PC-3 (cell line): ENCODE results near the gene JARID2. TPM values are rescaled to one million over a fixed set of nuclear protein-coding genes. Genes with fewer than 3 reads are reported as not detected.

Experiments used
- ATAC-seq: fragments of 200-7000 bp; cut with Tn5 transposase; 2 replicates; pipeline ENCODE4 v1.9.1; 2020; ENCODE audit warnings: mild to moderate bottlenecking, moderate library complexity
- BruUV-seq: library from RNA; stranded (reverse); fragments of 400-500 nt; replicated peaks from 2 replicates; lab custom pipeline; 2021; lab: Mats Ljungman, UMichigan
- CTCF ChIA-PET: fragments of 300-600 bp; sonication (Branson Sonifier 250); formaldehyde crosslinking; loops from one replicate; lab custom pipeline; 2022; ENCODE audit warnings: antibody characterized with exemption; lab: Charles Lee
- POLR2A ChIA-PET: fragments of 300-600 bp; sonication (Branson Sonifier 250); formaldehyde crosslinking; loops from one replicate; lab custom pipeline; 2022; ENCODE audit warnings: antibody characterized with exemption; ENCODE audit not compliant: unreplicated experiment; lab: Charles Lee
- DNase-seq: peaks from one replicate; pipeline ENCODE4 v3.0.0-alpha.2; 2015
- H2AFZ ChIP-seq: fragments of 300-600 bp; sonication (generic); 2 replicates; pipeline ENCODE4 v1.6.0; 2016; ENCODE audit warnings: antibody characterized with exemption, low read length
- H3F3A ChIP-seq: fragments of 300-600 bp; sonication (generic); one replicate; pipeline ENCODE4 v1.6.0; 2017; ENCODE audit warnings: antibody characterized with exemption, low read length, control low read depth, mild to moderate bottlenecking; ENCODE audit not compliant: unreplicated experiment
- H3K27ac ChIP-seq: fragments of 300-600 bp; sonication (generic); 2 replicates; pipeline ENCODE4 v1.5.1; 2016; ENCODE audit warnings: mild to moderate bottlenecking, low read length
- H3K27me3 ChIP-seq: fragments of 300-600 bp; sonication (generic); 2 replicates; pipeline ENCODE4 v1.6.1; 2016; ENCODE audit warnings: low read length, mixed read lengths
- H3K36me3 ChIP-seq: fragments of 300-600 bp; sonication (generic); 2 replicates; pipeline ENCODE4 v1.6.1; 2016; ENCODE audit warnings: low read depth, mixed run types, low read length, mixed read lengths
- H3K4me1 ChIP-seq: fragments of 300-600 bp; sonication (generic); 2 replicates; pipeline ENCODE4 v1.5.1; 2016; ENCODE audit warnings: low read length; ENCODE audit not compliant: insufficient read depth
- H3K4me2 ChIP-seq: fragments of 300-600 bp; sonication (generic); 2 replicates; pipeline ENCODE4 v1.6.0; 2016; ENCODE audit warnings: low read length
- H3K4me3 ChIP-seq: fragments of 300-600 bp; sonication (generic); 2 replicates; pipeline ENCODE4 v1.5.1; 2016; ENCODE audit warnings: mild to moderate bottlenecking, low read length, mixed read lengths
- H3K79me2 ChIP-seq: fragments of 300-600 bp; sonication (generic); 2 replicates; pipeline ENCODE4 v1.6.1; 2017; ENCODE audit warnings: low read length, mixed read lengths
- H3K9ac ChIP-seq: fragments of 300-600 bp; sonication (generic); 2 replicates; pipeline ENCODE4 v1.6.0; 2016; ENCODE audit warnings: mild to moderate bottlenecking, low read length
- H3K9me2 ChIP-seq: fragments of 300-600 bp; sonication (generic); replicated peaks from 2 replicates; pipeline ENCODE4 v1.6.1; 2016; ENCODE audit warnings: mixed run types, low read length, mixed read lengths
- H3K9me3 ChIP-seq: fragments of 300-600 bp; sonication (generic); 2 replicates; pipeline ENCODE4 v1.6.1; 2016; ENCODE audit warnings: low read length, mixed read lengths
- H4K20me1 ChIP-seq: fragments of 300-600 bp; sonication (generic); 2 replicates; pipeline ENCODE4 v1.6.1; 2016; ENCODE audit warnings: low read length, mixed read lengths
- CTCF ChIP-seq: fragments of 300-600 bp; sonication (generic); conservative IDR thresholded peaks from 2 replicates; pipeline ENCODE4 v1.5.1; 2017; ENCODE audit warnings: antibody characterized with exemption, low read depth, mild to moderate bottlenecking, low read length
- EZH2 ChIP-seq: fragments of 300-600 bp; sonication (generic); IDR thresholded peaks from one replicate; pipeline ENCODE4 v1.6.1; 2017; ENCODE audit warnings: antibody characterized with exemption, mild to moderate bottlenecking, low read length; ENCODE audit not compliant: unreplicated experiment
- EZH2phosphoT487 ChIP-seq: fragments of 300-600 bp; sonication (generic); IDR thresholded peaks from 2 replicates; pipeline ENCODE4 v1.6.1; 2018; ENCODE audit warnings: mild to moderate bottlenecking, antibody characterized with exemption, low read length, borderline replicate concordance
- intact Hi-C: fragments of 100-400 bp; cut with micrococcal nuclease; formaldehyde crosslinking; loops from 2 replicates; pipeline ENCODE4 v1.9.0; 2023
- total RNA-seq: library from RNA; depleted of rRNA; stranded (reverse); fragments of >200 nt; gene quantifications from 2 replicates; pipeline ENCODE4 v1.2.3, GENCODE V29; 2014

The JARID2 gene
- total RNA-seq, 1 experiment from 2014 or later: 11.0 TPM

- H4K20me1 ChIP-seq: no peaks in the 10 kb centered on the region
- H3K27ac ChIP-seq: no peak overlapping the region
- H3K36me3 ChIP-seq: 0 out of 2 replicates have a peak, but pooled peaks cover 10% of the 10 kb centered on the region
- no peak for ATAC-seq
- no peaks in the 10 kb centered on the region for H3K27me3 ChIP-seq
- H3K4me1 ChIP-seq: no peaks in the 10 kb centered on the region
- TF ChIP-seq EZH2 (no peak), CTCF (no peak), EZH2phosphoT487 (no peak)
- H3K9me2 ChIP-seq: no peaks in the 10 kb centered on the region
- H3K9me3 ChIP-seq: no peaks in the 10 kb centered on the region
- H2AFZ ChIP-seq: no peak overlapping the region
- DNase-seq: no peak
- H3K4me2 ChIP-seq: no peak overlapping the region
- H3F3A ChIP-seq: no peaks in the 10 kb centered on the region
- BruUV-seq: no TSS peak
- CTCF ChIA-PET: no interaction called here
- POLR2A ChIA-PET: no interaction called here
- H3K9ac ChIP-seq: no peak overlapping the region
- no peaks in the 10 kb centered on the region for H3K79me2 ChIP-seq
- intact Hi-C loops: loop anchor here (2.0 to 10.0 kb wide), 3 partner anchors 49 to 245 kb away; partner anchors contain the start of gene JARID2
- H3K4me3 ChIP-seq: no peak overlapping the region
Observed at GRCh38 chr6:15491986-15492269, 246.1 kb downstream of the JARID2 start.

GRCh38 chr6:15493437-15494168 is 247.7 kb downstream of the JARID2 start:
- ChIA-PET CTCF (no interaction called here), POLR2A (no interaction called here)
- no peaks in the 10 kb centered on the region for H3K27me3 ChIP-seq
- H3K4me3 ChIP-seq: no peak overlapping the region
- H3K36me3 ChIP-seq: 0 out of 2 replicates have a peak, but pooled peaks cover 6% of the 10 kb centered on the region
- H3K27ac ChIP-seq: no peak overlapping the region
- ATAC-seq: no peak
- no TSS peak for BruUV-seq
- H3F3A ChIP-seq: no peaks in the 10 kb centered on the region
- intact Hi-C loops: loop anchor here (5.0 to 10.0 kb wide), 2 partner anchors 89 to 246 kb away; partner anchors contain the start of gene JARID2
- H3K9me3 ChIP-seq: no peaks in the 10 kb centered on the region
- TF ChIP-seq CTCF (no peak), EZH2phosphoT487 (no peak), EZH2 (no peak)
- H3K9me2 ChIP-seq: no peaks in the 10 kb centered on the region
- no peak overlapping the region for H3K9ac ChIP-seq
- no peak overlapping the region for H3K4me2 ChIP-seq
- no peaks in the 10 kb centered on the region for H4K20me1 ChIP-seq
- peaks cover 6% of the 10 kb centered on the region for H3K4me1 ChIP-seq
- DNase-seq: no peak
- H3K79me2 ChIP-seq: no peaks in the 10 kb centered on the region
- no peak overlapping the region for H2AFZ ChIP-seq

- no peak for TF ChIP-seq EZH2
- TF ChIP-seq EZH2phosphoT487: no peak
- no peak for TF ChIP-seq CTCF
- Histone ChIP-seq H2AFZ (no peak overlapping the region), H3K36me3 (0 out of 2 replicates have a peak, but pooled peaks cover 6% of the 10 kb centered on the region), H3K4me3 (no peak overlapping the region), H3K9me2 (no peaks in the 10 kb centered on the region), H3K27me3 (no peaks in the 10 kb centered on the region), H3K4me2 (no peak overlapping the region), H3F3A (no peaks in the 10 kb centered on the region), H4K20me1 (no peaks in the 10 kb centered on the region), H3K9ac (no peak overlapping the region), H3K4me1 (peaks cover 12% of the 10 kb centered on the region), H3K27ac (no peak overlapping the region), H3K9me3 (no peaks in the 10 kb centered on the region), H3K79me2 (no peaks in the 10 kb centered on the region)
- POLR2A ChIA-PET: no interaction called here
- BruUV-seq: no TSS peak
- CTCF ChIA-PET: no interaction called here
- DNase-seq (no peak), ATAC-seq (no peak)
- intact Hi-C loops: loop anchor here (10.0 kb wide), 1 partner anchor 91 kb away; no protein-coding TSS in a partner anchor
Observed at GRCh38 chr6:15495375-15495901, 249.6 kb downstream of the JARID2 start.
